NCI-H460 (cell line): ENCODE data around the gene PIAS4. TPM values are rescaled to one million over a fixed set of nuclear protein-coding genes. Genes with fewer than 3 reads are reported as not detected.

Source experiments
- DNase-seq: peaks from one replicate; pipeline ENCODE4 v3.0.0-alpha.2; 2016; ENCODE audit warnings: low read depth; ENCODE audit errors: extremely low read depth
- total RNA-seq: library from RNA; depleted of rRNA; stranded (reverse); fragments of >200 nt; shearing (Covaris generic); gene quantifications from 2 replicates; pipeline ENCODE4 v1.2.3, GENCODE V29; 2014

PIAS4 gene
- total RNA-seq, 1 experiment from 2014 or later: 14.2 TPM

DNA sequence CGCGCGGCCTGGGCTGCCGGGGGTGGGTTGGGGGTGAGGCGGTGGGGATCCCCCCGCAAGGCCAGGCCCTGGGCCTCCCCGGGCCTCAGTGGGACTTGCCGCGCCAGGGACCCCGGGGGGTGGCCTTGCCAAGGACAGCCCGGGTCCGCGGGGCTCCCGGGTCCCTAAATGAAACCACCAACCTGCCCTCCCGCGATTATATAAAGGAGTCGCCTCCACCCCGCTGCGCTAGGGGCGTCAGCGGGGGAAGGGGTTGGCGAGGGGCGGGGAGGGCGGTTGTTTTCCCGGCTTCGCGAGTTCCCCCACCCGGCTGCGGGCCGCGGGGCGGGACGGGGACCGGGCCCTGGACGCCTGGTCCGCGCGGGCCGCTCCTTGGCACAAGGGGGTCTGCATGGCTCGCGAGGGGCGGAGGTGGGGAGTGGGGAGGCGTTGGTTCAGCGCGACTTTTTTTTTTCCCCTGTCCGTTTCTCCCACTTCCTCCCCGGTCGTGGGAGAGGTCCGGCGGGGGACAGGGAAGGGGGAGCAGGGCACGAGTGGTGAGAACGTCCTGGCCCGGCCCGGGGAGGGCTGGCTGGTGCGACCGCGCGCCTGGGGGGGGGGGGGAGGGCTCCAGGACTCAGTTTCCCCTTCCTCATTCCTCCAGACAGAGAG lies 60.0 kb downstream of the PIAS4 start:
- no peak for DNase-seq

DNA sequence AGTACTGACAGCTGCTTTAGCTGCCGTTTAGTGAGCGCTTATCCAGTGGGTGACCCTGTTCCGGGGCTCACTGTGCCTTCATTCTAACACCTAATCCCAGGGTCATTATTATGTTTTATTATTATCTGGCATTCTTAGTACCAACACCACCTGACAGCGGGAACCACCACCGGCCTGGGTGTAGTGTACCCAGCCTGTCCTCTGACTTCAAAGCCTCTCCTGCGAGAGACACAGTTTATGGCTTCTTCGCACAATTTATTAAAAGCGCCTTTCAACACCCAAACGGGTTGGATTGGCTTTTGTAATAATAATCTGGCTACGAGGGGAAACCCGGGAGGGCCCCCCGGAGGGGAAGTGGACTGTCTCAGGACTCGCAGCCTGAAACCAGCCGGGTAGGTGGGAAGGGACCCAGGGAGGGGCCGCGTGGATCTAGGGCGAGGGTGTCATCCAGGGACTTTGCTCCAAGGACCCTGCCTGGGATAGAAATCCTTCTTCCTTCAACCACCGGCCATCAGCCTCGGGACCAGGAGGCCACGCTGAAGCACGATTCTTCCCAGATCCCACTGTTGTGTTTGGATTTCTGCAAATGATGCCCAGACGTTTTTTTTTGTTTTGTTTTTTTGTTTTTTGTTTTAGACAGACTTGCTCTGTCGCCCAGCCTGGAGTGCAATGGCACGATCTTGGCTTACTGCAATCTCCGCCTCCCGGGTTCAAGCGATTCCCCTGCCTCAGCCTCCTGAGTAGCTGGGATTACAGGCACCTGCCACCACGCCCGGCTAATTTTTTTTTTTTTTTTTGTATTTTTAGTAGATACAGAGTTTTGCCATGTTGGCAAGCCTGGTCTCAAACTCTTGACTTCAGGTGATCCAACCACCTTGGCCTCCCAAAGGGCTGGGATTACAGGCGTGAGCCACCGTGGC lies 60.8 kb downstream of the PIAS4 start:
- no peak for DNase-seq

DNA sequence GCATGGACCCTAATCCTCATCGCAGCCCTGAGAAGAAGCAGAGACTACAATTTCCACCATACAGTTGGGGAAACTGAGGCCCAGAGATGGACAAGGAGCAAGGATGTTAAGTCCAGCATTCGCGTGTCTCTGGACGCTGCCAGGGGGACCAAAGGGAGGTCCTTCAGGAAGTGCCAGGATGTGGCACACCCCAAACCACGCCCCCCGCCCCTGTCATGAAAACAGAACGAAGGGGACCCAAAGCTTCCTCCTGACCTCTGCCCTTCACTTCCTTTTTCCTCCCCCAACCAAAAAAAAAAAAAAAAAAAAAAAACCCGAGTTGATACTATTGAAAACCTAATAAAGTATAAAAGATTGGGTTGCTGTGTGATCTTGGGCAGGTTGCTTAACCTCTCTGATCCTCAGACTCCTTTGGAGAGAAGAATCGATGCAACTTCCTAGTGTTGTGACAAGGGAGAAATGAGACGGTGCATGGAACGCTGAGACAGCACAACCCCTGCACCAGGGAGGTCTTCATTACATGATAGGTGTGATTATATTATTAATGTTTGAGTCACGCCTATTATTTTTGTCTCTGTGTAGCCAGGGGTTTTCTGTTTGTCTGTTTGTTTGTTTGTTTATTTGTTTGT lies 61.9 kb downstream of the PIAS4 start:
- DNase-seq: no peak

GRCh38 chr19:4071610-4072009 lies 64.1 kb downstream of the PIAS4 start:
- DNase-seq: no peak

DNA sequence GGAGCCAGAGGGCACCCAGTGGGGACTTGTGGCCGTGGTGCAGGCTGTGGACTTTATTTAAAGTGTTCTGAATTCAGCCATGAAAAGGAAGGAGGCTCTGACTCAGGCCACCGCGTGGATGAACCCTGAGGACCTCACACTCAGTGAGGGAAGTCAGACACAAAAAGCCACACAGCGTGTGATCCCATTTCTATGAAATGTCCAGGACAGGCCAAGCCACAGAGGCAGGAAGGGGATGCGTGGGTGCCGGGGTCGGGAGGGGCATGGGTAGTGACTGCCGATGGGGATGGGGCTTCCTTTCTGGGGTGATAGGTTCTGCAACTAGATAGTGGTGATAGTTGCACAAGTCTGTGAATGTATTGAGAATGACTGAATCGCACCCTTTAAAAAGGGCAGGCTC lies 67.8 kb downstream of the PIAS4 start:
- DNase-seq: no peak

GRCh38 chr19:4077007-4077374 lies 69.5 kb downstream of the PIAS4 start:
- DNase-seq: no peak

GRCh38 chr19:4077800-4078684 lies 70.5 kb downstream of the PIAS4 start:
- no peak for DNase-seq

- DNase-seq: no peak
Measured at GRCh38 chr19:4080473-4080872, 72.9 kb downstream of the PIAS4 start.

DNA sequence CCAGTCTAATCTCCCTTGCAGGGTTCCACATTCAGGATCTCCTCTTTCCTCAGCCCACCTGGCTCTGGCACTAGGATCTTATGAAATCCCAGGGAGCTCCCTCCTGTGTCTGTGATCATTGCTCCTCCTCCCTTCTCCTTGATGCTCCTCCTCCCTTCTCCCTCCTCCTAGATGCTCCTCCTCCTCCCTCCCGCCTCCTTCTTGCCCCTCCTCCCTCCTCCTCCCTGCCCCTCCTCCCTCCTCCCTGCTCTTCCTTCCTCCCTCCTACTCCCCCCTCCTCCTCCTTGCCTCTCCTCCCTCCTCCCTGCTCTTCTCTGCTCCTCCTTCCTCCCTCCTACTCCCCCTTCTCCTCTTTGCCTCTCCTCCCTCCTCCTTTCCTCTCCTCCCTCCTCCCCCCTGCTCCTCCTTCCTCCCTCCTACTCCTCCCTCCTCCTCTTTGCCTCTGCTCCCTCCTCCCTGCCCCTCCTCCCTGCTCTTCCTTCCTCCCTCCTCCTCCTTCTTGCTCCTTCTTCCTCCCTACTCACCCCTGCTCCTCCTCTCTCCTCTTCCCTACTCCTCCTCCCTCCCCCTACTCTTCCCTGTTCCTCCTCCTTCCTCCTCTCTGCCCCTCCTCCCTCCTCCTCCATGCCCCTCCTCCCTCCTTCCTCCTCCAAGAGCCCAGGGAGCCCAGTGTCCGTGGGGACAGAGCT lies 74.0 kb downstream of the PIAS4 start:
- no peak for DNase-seq

- no peak for DNase-seq
Measured at GRCh38 chr19:4082172-4082571, 74.6 kb downstream of the PIAS4 start.

GRCh38 chr19:4083677-4084546 lies 76.4 kb downstream of the PIAS4 start:
- DNase-seq: no peak

DNA sequence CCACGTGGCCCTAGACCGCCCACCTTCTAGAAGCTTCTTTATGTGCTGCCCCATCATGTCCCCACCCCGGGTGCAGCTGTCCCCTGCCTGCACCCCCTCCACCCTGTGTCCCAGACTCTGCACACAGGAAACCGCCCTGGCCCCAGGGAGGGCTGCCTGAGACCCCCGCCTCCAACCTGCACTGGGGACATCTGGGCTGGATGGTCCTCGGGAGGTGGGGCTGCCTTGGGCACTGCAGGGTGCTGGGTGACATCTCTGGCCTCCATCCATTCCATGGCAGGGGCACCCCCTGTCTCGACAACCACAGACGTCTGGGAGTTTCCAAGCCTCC lies 77.0 kb downstream of the PIAS4 start:
- DNase-seq: no peak

DNA sequence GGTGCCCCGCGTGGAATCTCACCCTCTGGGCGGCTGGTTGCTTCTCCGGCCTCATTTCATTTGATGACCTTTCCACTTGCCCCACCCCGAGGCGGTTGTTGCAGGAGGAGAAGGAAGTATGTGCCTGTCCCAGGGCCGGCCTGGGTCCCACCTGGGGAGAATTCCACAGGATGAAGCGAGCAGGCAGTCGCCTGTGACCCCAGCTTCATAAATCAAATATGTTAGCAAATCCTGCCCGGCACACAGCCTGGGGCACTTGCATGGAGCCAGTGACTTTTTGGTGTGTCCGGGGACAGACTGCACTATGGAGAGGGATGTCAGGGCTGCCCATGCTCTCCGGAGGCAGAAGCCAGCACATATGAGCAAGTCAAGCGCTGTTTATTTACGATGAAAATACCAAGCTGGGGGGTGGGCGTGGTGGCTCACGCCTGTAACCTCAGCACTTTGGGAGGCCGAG lies 78.9 kb downstream of the PIAS4 start:
- no peak for DNase-seq

DNA sequence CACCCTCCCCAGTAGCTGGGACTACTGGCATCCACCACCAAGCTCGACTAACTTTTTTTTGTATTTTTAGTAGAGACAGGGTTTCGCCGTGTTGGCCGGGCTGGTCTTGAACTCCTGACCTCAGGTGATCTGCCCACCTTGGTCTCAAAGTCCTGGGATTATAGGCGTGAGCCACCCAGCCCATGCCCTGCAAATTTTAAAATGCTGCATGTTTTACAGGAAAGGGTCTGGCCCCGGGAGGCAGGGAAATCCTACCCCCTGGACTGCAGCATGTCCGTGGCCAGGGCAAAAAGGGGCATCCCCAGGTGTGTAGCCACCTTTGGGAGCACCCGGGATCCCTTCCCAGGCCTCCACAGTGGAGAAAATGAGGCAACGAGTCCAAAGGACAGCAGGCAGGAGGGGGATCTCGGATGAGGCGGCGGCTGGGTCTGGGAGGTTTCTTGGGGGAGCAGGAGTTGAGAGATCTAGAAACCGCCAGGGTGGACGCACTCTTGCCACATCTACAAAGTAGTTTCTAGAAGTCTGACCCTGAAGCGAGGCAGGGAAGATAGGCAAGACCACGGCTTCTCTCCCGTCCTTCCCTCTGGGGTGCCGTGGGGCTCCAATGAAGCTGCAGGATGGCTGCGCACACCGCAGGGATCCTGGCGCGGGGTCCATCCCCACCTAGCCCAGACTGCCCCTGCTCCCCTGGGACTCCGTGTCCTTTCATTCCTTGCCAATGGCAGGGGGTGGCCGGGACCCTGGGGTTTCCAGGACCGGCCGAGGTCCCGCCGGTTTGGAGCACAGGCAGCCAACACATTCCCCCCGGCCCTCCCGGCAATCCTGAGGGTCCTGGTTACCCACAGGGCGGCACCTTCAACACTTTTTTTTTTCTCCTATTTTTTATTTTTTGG lies 80.5 kb downstream of the PIAS4 start:
- no peak for DNase-seq

DNA sequence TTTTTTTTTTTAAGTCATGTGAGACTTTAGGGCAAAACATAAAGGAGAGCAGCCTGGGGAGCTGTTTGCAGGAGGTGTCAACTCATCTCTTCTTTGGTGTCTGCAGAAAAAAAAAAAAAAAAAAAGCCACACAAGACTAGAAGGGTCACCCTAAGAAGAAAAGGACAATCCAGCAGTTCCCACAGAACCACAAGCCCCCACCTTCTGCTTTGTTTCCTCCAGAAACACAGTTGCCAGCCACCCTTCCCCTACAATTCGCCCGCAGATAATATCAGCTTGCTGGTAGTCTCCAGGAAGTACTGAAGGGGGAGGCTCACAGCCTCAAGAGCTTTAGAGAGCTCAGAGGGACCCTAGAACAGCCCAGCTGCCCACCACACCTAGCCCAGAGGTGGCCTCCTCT lies 81.4 kb downstream of the PIAS4 start:
- DNase-seq: no peak
